Mesendoderm (in vitro differentiated cells): ENCODE results near the gene FCER2.

Experiments used
- DNase-seq: peaks from one replicate; pipeline ENCODE4 v3.0.0; 2013
- H2AK5ac ChIP-seq: 2 replicates; pipeline ENCODE4 v1.6.1; 2013; ENCODE audit warnings: low read length, inconsistent platforms
- H2BK120ac ChIP-seq: 2 replicates; pipeline ENCODE4 v1.6.1; 2013; ENCODE audit warnings: low read depth, mild to moderate bottlenecking, low read length, moderate library complexity, mixed read lengths
- H2BK15ac ChIP-seq: replicated peaks from 2 replicates; pipeline ENCODE4 v1.6.1; 2013; ENCODE audit warnings: low read depth, mild to moderate bottlenecking, moderate library complexity
- H2BK5ac ChIP-seq: 2 replicates; pipeline ENCODE4 v1.6.1; 2013; ENCODE audit warnings: low read length, inconsistent platforms
- H3K18ac ChIP-seq: 2 replicates; pipeline ENCODE4 v1.6.1; 2013; ENCODE audit warnings: mild to moderate bottlenecking, low read length, mixed read lengths
- H3K23ac ChIP-seq: one replicate; pipeline ENCODE4 v1.6.1; 2013; ENCODE audit warnings: low read length
- H3K27ac ChIP-seq: 2 replicates; pipeline ENCODE4 v1.5.1; 2013; ENCODE audit warnings: low read depth, mild to moderate bottlenecking, inconsistent platforms, low read length, moderate library complexity
- H3K27me3 ChIP-seq: 2 replicates; pipeline ENCODE4 v1.6.1; 2013; ENCODE audit warnings: low read length, control low read depth, mild to moderate bottlenecking, inconsistent platforms; ENCODE audit not compliant: insufficient read depth, poor library complexity
- H3K36me3 ChIP-seq: 2 replicates; pipeline ENCODE4 v1.6.1; 2013; ENCODE audit warnings: low read length, inconsistent platforms; ENCODE audit not compliant: control insufficient read depth, insufficient read depth
- H3K4ac ChIP-seq: one replicate; pipeline ENCODE4 v1.6.1; 2013; ENCODE audit warnings: low read depth, mild to moderate bottlenecking, low read length, moderate library complexity
- H3K4me1 ChIP-seq: 2 replicates; pipeline ENCODE4 v1.6.1; 2013; ENCODE audit warnings: low read depth, low read length, inconsistent platforms; ENCODE audit not compliant: control insufficient read depth
- H3K4me2 ChIP-seq: 2 replicates; pipeline ENCODE4 v1.6.1; 2013; ENCODE audit warnings: low read length
- H3K4me3 ChIP-seq: 2 replicates; pipeline ENCODE4 v1.5.1; 2013; ENCODE audit warnings: mild to moderate bottlenecking, low read length
- H3K56ac ChIP-seq: one replicate; pipeline ENCODE4 v1.6.1; 2013; ENCODE audit warnings: low read length
- H3K79me1 ChIP-seq: 2 replicates; pipeline ENCODE4 v1.6.1; 2013; ENCODE audit warnings: low read length, inconsistent platforms
- H3K79me2 ChIP-seq: 2 replicates; pipeline ENCODE4 v1.6.1; 2013; ENCODE audit warnings: mild to moderate bottlenecking, low read length; ENCODE audit not compliant: control insufficient read depth, insufficient read depth
- H3K9ac ChIP-seq: 2 replicates; pipeline ENCODE4 v1.6.1; 2013; ENCODE audit warnings: low read length, inconsistent platforms
- H4K5ac ChIP-seq: one replicate; pipeline ENCODE4 v1.6.1; 2013; ENCODE audit warnings: low read length
- H4K8ac ChIP-seq: one replicate; pipeline ENCODE4 v1.6.1; 2013; ENCODE audit warnings: low read depth, mild to moderate bottlenecking, control low read depth, low read length, moderate library complexity
- WGBS: extraction: QIAGEN DNeasy Blood & Tissue Kit; methylation state at CpG from one replicate; pipeline ENCODE4 v1.1.7; 2013; ENCODE audit warnings: low lambda C conversion rate, missing lambda C conversion rate; ENCODE audit not compliant: insufficient coverage; ENCODE audit errors: extremely low coverage; 5-methylcytosine and 5-hydroxymethylcytosine counted together

FCER2 gene

GRCh38 chr19:7697721-7698287, 4.1 kb downstream of the FCER2 start:
- Histone ChIP-seq H3K9ac (no peak overlapping the region), H3K4me3 (no peak overlapping the region), H3K36me3 (no peaks in the 10 kb centered on the region), H3K79me2 (no peaks in the 10 kb centered on the region), H2BK120ac (no peak overlapping the region), H3K27me3 (no peaks in the 10 kb centered on the region), H4K8ac (no peak overlapping the region), H4K5ac (no peak overlapping the region), H3K23ac (no peak overlapping the region), H2BK5ac (no peak overlapping the region), H3K79me1 (no peaks in the 10 kb centered on the region), H3K4ac (no peak overlapping the region), H3K4me1 (no peaks in the 10 kb centered on the region), H3K18ac (no peak overlapping the region), H3K27ac (no peak overlapping the region), H2BK15ac (no peak overlapping the region), H3K4me2 (no peak overlapping the region), H2AK5ac (no peak overlapping the region), H3K56ac (no peak overlapping the region)
- no peak for DNase-seq
- WGBS: no CpG with 5 or more reads among the region's 10 CpGs

DNA sequence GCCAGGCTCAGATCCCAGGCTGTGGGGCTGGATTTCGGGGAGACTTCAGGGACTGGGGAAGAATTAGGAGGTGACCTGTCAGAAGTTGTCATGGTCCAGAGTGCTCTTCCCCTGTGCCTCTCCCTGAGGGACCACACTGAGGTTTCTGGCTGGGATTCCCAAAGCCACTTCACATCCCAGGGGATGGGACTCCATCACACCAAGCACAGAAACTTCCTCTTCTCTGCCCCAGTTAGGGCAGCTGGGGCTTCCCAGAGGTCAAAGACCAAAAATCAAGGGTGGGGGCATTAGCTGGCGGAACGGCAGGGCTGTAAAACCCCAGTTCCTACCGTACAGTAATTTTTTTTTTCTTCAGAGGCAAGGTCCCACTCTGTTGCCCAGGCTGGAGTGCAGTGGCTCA, 7.4 kb downstream of the FCER2 start:
- DNase-seq: no peak
- Histone ChIP-seq H3K9ac (no peak overlapping the region), H2BK120ac (no peak overlapping the region), H4K8ac (no peak overlapping the region), H3K27ac (no peak overlapping the region), H3K36me3 (no peaks in the 10 kb centered on the region), H2AK5ac (no peak overlapping the region), H3K27me3 (no peaks in the 10 kb centered on the region), H3K4me1 (no peaks in the 10 kb centered on the region), H3K23ac (no peak overlapping the region), H2BK15ac (no peak overlapping the region), H4K5ac (no peak overlapping the region), H3K4ac (no peak overlapping the region), H2BK5ac (no peak overlapping the region), H3K79me1 (no peaks in the 10 kb centered on the region), H3K56ac (no peak overlapping the region), H3K4me3 (no peak overlapping the region), H3K79me2 (no peaks in the 10 kb centered on the region), H3K4me2 (no peak overlapping the region), H3K18ac (no peak overlapping the region)
- no CpG with 5 or more reads among the region's 4 CpGs for WGBS

DNA sequence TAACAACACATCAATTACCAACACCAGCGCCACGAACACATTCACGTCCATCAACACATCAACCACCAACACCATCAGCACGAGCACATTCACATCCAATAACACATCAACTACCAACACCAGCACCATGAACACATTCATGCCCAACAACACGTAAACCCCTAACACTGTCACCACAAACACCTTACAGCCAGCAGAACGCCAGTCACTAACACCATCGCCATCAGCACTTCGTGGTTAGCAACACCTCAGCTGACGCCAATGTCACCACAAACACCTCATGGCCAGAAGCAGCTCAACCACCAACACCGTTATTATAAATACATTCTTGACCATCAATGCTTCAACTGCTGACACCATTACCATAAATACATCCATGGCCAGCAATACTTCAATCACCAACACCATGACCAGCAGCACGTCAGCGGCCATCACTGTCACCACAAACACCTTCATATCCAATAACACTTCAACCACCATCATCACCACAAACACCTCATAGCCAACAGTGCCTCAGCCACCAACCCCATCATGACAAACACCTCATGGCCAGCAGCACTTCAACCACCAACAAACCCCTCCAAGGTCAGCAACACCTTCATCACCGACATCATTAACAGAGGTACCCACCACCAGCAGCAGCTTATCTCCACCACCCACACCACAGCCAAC, 9.4 kb downstream of the FCER2 start:
- 100% methylated on average over 4 of the region's 13 CpGs for WGBS

DNA sequence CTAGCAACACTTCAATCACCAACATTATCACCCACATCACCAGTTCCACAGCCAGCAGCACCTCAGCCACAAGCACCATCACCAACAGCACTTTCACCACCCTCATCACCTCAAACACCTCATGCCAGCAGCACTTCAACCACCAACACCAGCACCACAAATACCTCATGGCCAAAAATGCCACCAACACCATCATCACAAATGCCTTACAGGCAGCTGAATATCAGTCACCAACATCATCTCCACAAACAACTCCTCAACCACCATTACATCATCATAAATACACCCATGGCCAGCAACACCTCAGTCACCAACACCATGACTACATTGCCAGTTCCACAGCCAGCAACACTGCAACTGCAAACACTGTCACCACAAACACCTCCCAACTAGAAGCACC, 10.4 kb downstream of the FCER2 start:
- H3K79me1 ChIP-seq: no peaks in the 10 kb centered on the region
- no peaks in the 10 kb centered on the region for H3K27me3 ChIP-seq
- no peak overlapping the region for H2BK5ac ChIP-seq

More for the DNA sequence above, 9.4 kb downstream of the FCER2 start:
- H2AK5ac ChIP-seq: no peak overlapping the region
- H2BK15ac ChIP-seq: no peak overlapping the region
- no peak overlapping the region for H3K27ac ChIP-seq
- no peaks in the 10 kb centered on the region for H3K79me2 ChIP-seq
- H3K4me2 ChIP-seq: no peak overlapping the region
- H3K4me1 ChIP-seq: no peaks in the 10 kb centered on the region
- H3K4ac ChIP-seq: no peak overlapping the region
- H3K4me3 ChIP-seq: no peak overlapping the region
- no peak overlapping the region for H4K5ac ChIP-seq
- no peak overlapping the region for H3K56ac ChIP-seq
- H3K79me1 ChIP-seq: no peaks in the 10 kb centered on the region
- no peak overlapping the region for H3K9ac ChIP-seq
- no peaks in the 10 kb centered on the region for H3K27me3 ChIP-seq
- no peak overlapping the region for H2BK5ac ChIP-seq
- H3K36me3 ChIP-seq: no peaks in the 10 kb centered on the region
- H3K23ac ChIP-seq: no peak overlapping the region
- no peak overlapping the region for H3K18ac ChIP-seq
- H4K8ac ChIP-seq: no peak overlapping the region
- DNase-seq: no peak
- no peak overlapping the region for H2BK120ac ChIP-seq

DNA sequence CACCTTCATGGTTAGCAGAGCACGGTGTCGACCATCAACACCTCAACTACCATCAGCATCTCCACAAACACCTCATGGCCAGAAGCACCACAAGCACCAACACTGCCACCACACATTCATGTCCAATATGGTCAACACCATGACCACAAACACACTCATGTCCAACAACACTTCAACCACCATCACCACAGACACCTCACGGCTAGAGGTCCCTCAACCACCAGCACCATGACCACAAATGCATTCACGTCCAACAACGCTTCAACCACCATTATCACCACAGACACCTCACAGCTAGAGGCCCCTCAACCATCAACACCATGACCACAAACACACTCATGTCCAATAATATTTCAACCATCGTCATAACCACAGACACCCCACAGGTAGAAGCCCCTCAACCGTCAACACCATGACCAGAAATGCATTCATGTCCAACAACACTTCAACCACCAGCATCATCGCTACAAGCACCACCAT, 11.1 kb downstream of the FCER2 start:
- H3K27me3 ChIP-seq: no peaks in the 10 kb centered on the region
- no peak overlapping the region for H3K4ac ChIP-seq
- H3K23ac ChIP-seq: no peak overlapping the region
- H3K9ac ChIP-seq: no peak overlapping the region
- H2BK120ac ChIP-seq: no peak overlapping the region
- H3K36me3 ChIP-seq: no peaks in the 10 kb centered on the region
- no peak overlapping the region for H4K5ac ChIP-seq
- no peak overlapping the region for H2BK5ac ChIP-seq
- H4K8ac ChIP-seq: no peak overlapping the region
- no peak overlapping the region for H3K18ac ChIP-seq
- no peaks in the 10 kb centered on the region for H3K79me1 ChIP-seq
- no peaks in the 10 kb centered on the region for H3K4me1 ChIP-seq
- no peak overlapping the region for H3K56ac ChIP-seq
- no peak overlapping the region for H3K4me3 ChIP-seq
- no peak overlapping the region for H3K27ac ChIP-seq
- DNase-seq: no peak
- no peak overlapping the region for H3K4me2 ChIP-seq
- H3K79me2 ChIP-seq: no peaks in the 10 kb centered on the region
- WGBS: no CpG with 5 or more reads among the region's 8 CpGs
- H2AK5ac ChIP-seq: no peak overlapping the region
- no peak overlapping the region for H2BK15ac ChIP-seq

More for the DNA sequence above, 10.4 kb downstream of the FCER2 start:
- H3K18ac ChIP-seq: no peak overlapping the region
- H3K27ac ChIP-seq: no peak overlapping the region
- no peak overlapping the region for H2BK120ac ChIP-seq
- H3K9ac ChIP-seq: no peak overlapping the region
- no peaks in the 10 kb centered on the region for H3K36me3 ChIP-seq
- no peak overlapping the region for H2AK5ac ChIP-seq
- H3K23ac ChIP-seq: no peak overlapping the region
- no peak overlapping the region for H3K4ac ChIP-seq
- no peaks in the 10 kb centered on the region for H3K79me2 ChIP-seq
- no peak overlapping the region for H4K5ac ChIP-seq
- H3K4me1 ChIP-seq: no peaks in the 10 kb centered on the region
- no peak overlapping the region for H3K4me2 ChIP-seq
- H4K8ac ChIP-seq: no peak overlapping the region
- no peak for DNase-seq
- H3K56ac ChIP-seq: no peak overlapping the region
- no peak overlapping the region for H2BK15ac ChIP-seq
- H3K4me3 ChIP-seq: no peak overlapping the region

DNA sequence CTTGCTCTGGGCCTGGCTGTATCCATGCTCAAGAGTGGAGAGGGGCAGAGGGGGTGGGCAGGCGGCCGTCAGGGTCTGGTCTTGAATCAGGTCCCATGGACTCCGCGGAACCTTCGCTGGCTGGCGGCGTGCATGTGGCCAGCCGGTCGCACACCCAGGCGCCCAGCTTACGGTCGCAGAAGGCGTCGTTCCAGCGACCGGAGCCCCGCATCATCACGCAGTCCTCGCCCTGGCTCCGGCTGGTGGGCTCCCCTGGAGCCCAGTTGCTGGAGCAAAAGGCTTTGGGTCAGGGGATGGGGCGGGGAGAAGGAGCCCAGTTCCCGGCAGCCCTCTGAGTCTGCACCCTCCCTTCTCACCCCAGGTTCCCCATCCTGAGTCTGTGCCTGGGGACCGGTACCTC, 12.8 kb downstream of the FCER2 start:
- no peak overlapping the region for H3K18ac ChIP-seq
- no peaks in the 10 kb centered on the region for H3K4me1 ChIP-seq
- no peak overlapping the region for H3K4me2 ChIP-seq
- no peak overlapping the region for H2BK5ac ChIP-seq
- WGBS: no CpG with 5 or more reads among the region's 23 CpGs
- no peak overlapping the region for H3K27ac ChIP-seq
- no peak overlapping the region for H3K4ac ChIP-seq
- no peak overlapping the region for H3K4me3 ChIP-seq
- no peak overlapping the region for H2AK5ac ChIP-seq
- no peak overlapping the region for H3K23ac ChIP-seq
- H3K27me3 ChIP-seq: no peaks in the 10 kb centered on the region
- no peak overlapping the region for H2BK15ac ChIP-seq
- no peak overlapping the region for H2BK120ac ChIP-seq
- no peak for DNase-seq
- no peak overlapping the region for H4K8ac ChIP-seq
- H3K56ac ChIP-seq: no peak overlapping the region
- no peak overlapping the region for H3K9ac ChIP-seq
- H4K5ac ChIP-seq: no peak overlapping the region
- no peaks in the 10 kb centered on the region for H3K36me3 ChIP-seq
- H3K79me2 ChIP-seq: no peaks in the 10 kb centered on the region
- no peaks in the 10 kb centered on the region for H3K79me1 ChIP-seq
